T-helper 1 cell treated with Interleukin-12 subunit alpha and Interleukin-12 subunit beta and Interleukin-4 antibody, amounts not matched to agents 30 μg/mL and 1 μg/mL, for 36 hours (primary cell): ENCODE measurements around the gene GPATCH8.

Source experiments
- H3K27ac Mint-ChIP-seq: one replicate; pipeline ENCODE4 v1.8.0; 2021; ENCODE audit warnings: mild to moderate bottlenecking, mixed read lengths
- H3K27me3 Mint-ChIP-seq: one replicate; pipeline ENCODE4 v1.8.0; 2021; ENCODE audit warnings: low read depth, mixed read lengths
- H3K36me3 Mint-ChIP-seq: one replicate; pipeline ENCODE4 v1.8.0; 2021; ENCODE audit warnings: low read depth, mixed read lengths
- H3K4me1 Mint-ChIP-seq: one replicate; pipeline ENCODE4 v1.8.0; 2021; ENCODE audit warnings: low read depth, mixed read lengths
- H3K4me3 Mint-ChIP-seq: one replicate; pipeline ENCODE4 v1.8.0; 2021; ENCODE audit warnings: mild to moderate bottlenecking, moderate library complexity, mixed read lengths
- H3K9me3 Mint-ChIP-seq: one replicate; pipeline ENCODE4 v1.8.0; 2021; ENCODE audit warnings: mixed read lengths

Gene GPATCH8

DNA sequence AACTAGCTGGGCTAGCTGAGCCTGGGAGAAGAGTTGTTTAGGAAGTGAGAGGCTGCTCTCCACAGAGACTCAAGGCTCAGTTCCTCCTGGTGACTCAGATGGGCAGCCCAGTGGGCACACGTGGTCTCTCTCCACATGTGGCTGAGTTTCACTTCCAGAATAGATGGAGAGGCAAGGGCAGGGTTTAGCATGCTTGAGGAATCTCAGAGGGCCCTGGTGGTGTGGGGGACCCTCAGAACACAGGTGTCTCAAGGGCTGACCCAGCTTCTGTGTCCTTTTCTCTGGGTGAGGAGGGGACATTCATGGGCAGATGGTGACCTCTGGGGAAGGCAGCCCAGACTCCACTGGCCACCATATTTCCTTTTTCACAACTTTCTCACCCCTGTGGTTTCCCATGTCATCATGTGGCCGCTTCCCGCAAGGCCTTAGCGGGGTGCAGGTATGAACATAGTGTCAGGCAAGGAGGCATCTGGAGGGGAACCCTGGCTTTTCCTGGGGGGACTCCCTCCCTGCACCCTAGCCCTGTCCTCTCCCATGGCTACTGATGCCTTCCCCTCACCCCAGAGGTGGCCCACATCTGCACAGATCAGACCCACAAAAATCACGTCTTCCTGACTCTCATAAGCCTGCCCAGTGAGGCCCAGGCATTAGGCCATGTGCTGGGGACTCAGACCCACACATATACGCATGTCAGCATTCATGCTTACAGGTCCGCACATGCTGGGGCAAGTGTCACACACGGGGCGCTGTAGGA lies 154.8 kb downstream of the GPATCH8 start:
- Mint-ChIP-seq H3K9me3 (no peaks in the 10 kb centered on the region), H3K27me3 (peaks cover 10% of the 10 kb centered on the region), H3K27ac (no peak overlapping the region), H3K4me1 (peaks cover 20% of the 10 kb centered on the region), H3K4me3 (no peak overlapping the region), H3K36me3 (peaks cover 3% of the 10 kb centered on the region)
